WTC11 (cell line): ENCODE measurements around the gene VEZF1. TPM values are rescaled to one million over a fixed set of nuclear protein-coding genes. Genes with fewer than 3 reads are reported as not detected.
"Not testable (repeated sequence)": the region's sequence is repeated elsewhere in the genome, so short reads cannot be mapped to it uniquely, and the experiment has no call there.

Experiments
- ATAC-seq: fragments of 200-7000 bp; cut with Tn5 transposase; 2 replicates; pipeline ENCODE4 v1.10.0; 2021; ENCODE audit warnings: mild to moderate bottlenecking, moderate library complexity
- CTCF ChIA-PET: fragments of 300-600 bp; sonication (Branson Sonifier 250); formaldehyde crosslinking; loops from one replicate; lab custom pipeline; 2021; ENCODE audit warnings: antibody characterized with exemption; lab: Charles Lee
- POLR2A ChIA-PET: fragments of 350-600 bp; sonication (Branson Sonifier 250); formaldehyde crosslinking; loops from one replicate; lab custom pipeline; 2021; ENCODE audit warnings: antibody characterized with exemption; lab: Charles Lee
- DNase-seq: peaks from one replicate; pipeline ENCODE4 v3.0.0; 2021; ENCODE audit warnings: low spot score
- H3K27ac Mint-ChIP-seq: 2 replicates; pipeline ENCODE4 v1.8.0; 2021; ENCODE audit warnings: mixed read lengths
- H3K27me3 Mint-ChIP-seq: 2 replicates; pipeline ENCODE4 v1.8.0; 2021; ENCODE audit warnings: low read depth, mild to moderate bottlenecking, moderate library complexity, mixed read lengths
- H3K36me3 Mint-ChIP-seq: 2 replicates; pipeline ENCODE4 v1.8.0; 2021; ENCODE audit warnings: mixed read lengths
- H3K4me1 Mint-ChIP-seq: 2 replicates; pipeline ENCODE4 v1.8.0; 2022; ENCODE audit warnings: mixed read lengths
- H3K4me3 Mint-ChIP-seq: 2 replicates; pipeline ENCODE4 v1.8.0; 2021; ENCODE audit warnings: mild to moderate bottlenecking, moderate library complexity, mixed read lengths
- H3K9me3 Mint-ChIP-seq: 2 replicates; pipeline ENCODE4 v1.8.0; 2021; ENCODE audit warnings: mixed read lengths
- EMX1 ChIP-seq: fragments of 250-450 bp; sonication (Bioruptor Pico); IDR thresholded peaks from 2 replicates; pipeline ENCODE4 v1.8.0; 2021; ENCODE audit warnings: mild to moderate bottlenecking
- ESRRA ChIP-seq: sonication (generic); formaldehyde crosslinking; IDR thresholded peaks from 2 replicates; pipeline ENCODE4 v1.8.1; 2022; ENCODE audit warnings: mild to moderate bottlenecking, missing genetic modification reagents, borderline replicate concordance
- FOXK1 ChIP-seq: sonication (generic); formaldehyde crosslinking; IDR thresholded peaks from 2 replicates; pipeline ENCODE4 v1.8.0; 2022; ENCODE audit warnings: mild to moderate bottlenecking, moderate library complexity, missing genetic modification reagents
- GRHL2 ChIP-seq: fragments of 250-450 bp; sonication (Bioruptor Pico); IDR thresholded peaks from 2 replicates; pipeline ENCODE4 v1.8.0; 2022; ENCODE audit warnings: mild to moderate bottlenecking, moderate library complexity; ENCODE audit not compliant: insufficient replicate concordance, severe bottlenecking
- HMGXB4 ChIP-seq: sonication (generic); formaldehyde crosslinking; IDR thresholded peaks from 2 replicates; pipeline ENCODE4 v1.8.1; 2023; ENCODE audit warnings: mild to moderate bottlenecking, moderate library complexity, missing genetic modification reagents
- IRF2 ChIP-seq: sonication (generic); formaldehyde crosslinking; IDR thresholded peaks from 2 replicates; pipeline ENCODE4 v1.8.0; 2022; ENCODE audit warnings: low read depth, missing genetic modification reagents, borderline replicate concordance
- MAX ChIP-seq: sonication (generic); formaldehyde crosslinking; IDR thresholded peaks from 2 replicates; pipeline ENCODE4 v1.8.0; 2022; ENCODE audit warnings: mild to moderate bottlenecking, missing genetic modification reagents
- NR2C2 ChIP-seq: sonication (generic); formaldehyde crosslinking; IDR thresholded peaks from 2 replicates; pipeline ENCODE4 v1.8.0; 2022; ENCODE audit warnings: mild to moderate bottlenecking, missing genetic modification reagents
- SMAD3 ChIP-seq: sonication (generic); formaldehyde crosslinking; IDR thresholded peaks from 2 replicates; pipeline ENCODE4 v1.8.0; 2022; ENCODE audit warnings: missing genetic modification reagents, mild to moderate bottlenecking, borderline replicate concordance
- SMAD4 ChIP-seq: sonication (generic); formaldehyde crosslinking; IDR thresholded peaks from 2 replicates; pipeline ENCODE4 v1.8.0; 2022; ENCODE audit warnings: mild to moderate bottlenecking, missing genetic modification reagents
- TEAD4 ChIP-seq: sonication (generic); formaldehyde crosslinking; IDR thresholded peaks from 2 replicates; pipeline ENCODE4 v1.8.0; 2022; ENCODE audit warnings: mild to moderate bottlenecking, missing genetic modification reagents
- ZNF263 ChIP-seq: sonication (generic); formaldehyde crosslinking; IDR thresholded peaks from 2 replicates; pipeline ENCODE4 v1.8.1; 2022; ENCODE audit warnings: low read depth, mild to moderate bottlenecking, moderate library complexity, missing genetic modification reagents
- total RNA-seq: library from RNA; stranded (reverse); gene quantifications from 3 replicates; pipeline ENCODE4 v1.2.3, GENCODE V29; 2021
- TF ChIP-seq, protein P1 (sequence below): sonication (generic); formaldehyde crosslinking; IDR thresholded peaks from 2 replicates; pipeline ENCODE4 v1.8.0; 2023; ENCODE audit warnings: mild to moderate bottlenecking, missing genetic modification reagents
- TF ChIP-seq, protein P2 (sequence below): sonication (generic); formaldehyde crosslinking; conservative IDR thresholded peaks from 2 replicates; pipeline ENCODE4 v1.8.1; 2022; ENCODE audit warnings: mild to moderate bottlenecking, missing genetic modification reagents
- TF ChIP-seq, protein P3 (sequence below): sonication (generic); formaldehyde crosslinking; IDR thresholded peaks from 2 replicates; pipeline ENCODE4 v1.8.1; 2023; ENCODE audit warnings: mild to moderate bottlenecking, missing genetic modification reagents, moderate library complexity
- TF ChIP-seq, protein P4 (sequence below): sonication (generic); formaldehyde crosslinking; IDR thresholded peaks from 2 replicates; pipeline ENCODE4 v1.8.1; 2023; ENCODE audit warnings: mild to moderate bottlenecking, missing genetic modification reagents

VEZF1 gene
- total RNA-seq, 1 experiment from 2014 or later = 43.3 TPM

GRCh38 chr17:57962279-57963148, 25.5 kb downstream of the VEZF1 start:
- H3K4me1 Mint-ChIP-seq = peaks cover 4% of the 10 kb centered on the region
- no peak overlapping the region for H3K27ac Mint-ChIP-seq
- ATAC-seq = no peak
- DNase-seq = no peak
- H3K9me3 Mint-ChIP-seq = no peaks in the 10 kb centered on the region
- ChIA-PET CTCF (interaction anchor here (0.6 to 1.3 kb wide), 3 partner anchors 70 to 552 kb away, joined by 3 to 5 read pairs (median 4); no protein-coding TSS in a partner anchor), POLR2A (no interaction called here)
- H3K27me3 Mint-ChIP-seq = peaks cover 16% of the 10 kb centered on the region
- TF ChIP-seq ESRRA (CRISPR knock-in tag) = no peak
- TF ChIP-seq, protein P1, sequence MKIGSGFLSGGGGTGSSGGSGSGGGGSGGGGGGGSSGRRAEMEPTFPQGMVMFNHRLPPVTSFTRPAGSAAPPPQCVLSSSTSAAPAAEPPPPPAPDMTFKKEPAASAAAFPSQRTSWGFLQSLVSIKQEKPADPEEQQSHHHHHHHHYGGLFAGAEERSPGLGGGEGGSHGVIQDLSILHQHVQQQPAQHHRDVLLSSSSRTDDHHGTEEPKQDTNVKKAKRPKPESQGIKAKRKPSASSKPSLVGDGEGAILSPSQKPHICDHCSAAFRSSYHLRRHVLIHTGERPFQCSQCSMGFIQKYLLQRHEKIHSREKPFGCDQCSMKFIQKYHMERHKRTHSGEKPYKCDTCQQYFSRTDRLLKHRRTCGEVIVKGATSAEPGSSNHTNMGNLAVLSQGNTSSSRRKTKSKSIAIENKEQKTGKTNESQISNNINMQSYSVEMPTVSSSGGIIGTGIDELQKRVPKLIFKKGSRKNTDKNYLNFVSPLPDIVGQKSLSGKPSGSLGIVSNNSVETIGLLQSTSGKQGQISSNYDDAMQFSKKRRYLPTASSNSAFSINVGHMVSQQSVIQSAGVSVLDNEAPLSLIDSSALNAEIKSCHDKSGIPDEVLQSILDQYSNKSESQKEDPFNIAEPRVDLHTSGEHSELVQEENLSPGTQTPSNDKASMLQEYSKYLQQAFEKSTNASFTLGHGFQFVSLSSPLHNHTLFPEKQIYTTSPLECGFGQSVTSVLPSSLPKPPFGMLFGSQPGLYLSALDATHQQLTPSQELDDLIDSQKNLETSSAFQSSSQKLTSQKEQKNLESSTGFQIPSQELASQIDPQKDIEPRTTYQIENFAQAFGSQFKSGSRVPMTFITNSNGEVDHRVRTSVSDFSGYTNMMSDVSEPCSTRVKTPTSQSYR = no peak
- no peak for TF ChIP-seq MAX (CRISPR knock-in tag)
- no peak for TF ChIP-seq SMAD3
- no peak for TF ChIP-seq EMX1 (CRISPR knock-in tag)
- no peak for TF ChIP-seq SMAD4 (CRISPR knock-in tag)
- TF ChIP-seq HMGXB4 = no peak
- no peak for TF ChIP-seq FOXK1 (CRISPR knock-in tag)
- TF ChIP-seq, protein P2, sequence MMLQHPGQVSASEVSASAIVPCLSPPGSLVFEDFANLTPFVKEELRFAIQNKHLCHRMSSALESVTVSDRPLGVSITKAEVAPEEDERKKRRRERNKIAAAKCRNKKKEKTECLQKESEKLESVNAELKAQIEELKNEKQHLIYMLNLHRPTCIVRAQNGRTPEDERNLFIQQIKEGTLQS = no peak
- no peak for TF ChIP-seq GRHL2 (CRISPR knock-in tag)
- TF ChIP-seq, protein P3, sequence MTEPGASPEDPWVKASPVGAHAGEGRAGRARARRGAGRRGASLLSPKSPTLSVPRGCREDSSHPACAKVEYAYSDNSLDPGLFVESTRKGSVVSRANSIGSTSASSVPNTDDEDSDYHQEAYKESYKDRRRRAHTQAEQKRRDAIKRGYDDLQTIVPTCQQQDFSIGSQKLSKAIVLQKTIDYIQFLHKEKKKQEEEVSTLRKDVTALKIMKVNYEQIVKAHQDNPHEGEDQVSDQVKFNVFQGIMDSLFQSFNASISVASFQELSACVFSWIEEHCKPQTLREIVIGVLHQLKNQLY (CRISPR knock-in tag) = no peak
- TF ChIP-seq NR2C2 (CRISPR knock-in tag) = no peak
- TF ChIP-seq, protein P4, sequence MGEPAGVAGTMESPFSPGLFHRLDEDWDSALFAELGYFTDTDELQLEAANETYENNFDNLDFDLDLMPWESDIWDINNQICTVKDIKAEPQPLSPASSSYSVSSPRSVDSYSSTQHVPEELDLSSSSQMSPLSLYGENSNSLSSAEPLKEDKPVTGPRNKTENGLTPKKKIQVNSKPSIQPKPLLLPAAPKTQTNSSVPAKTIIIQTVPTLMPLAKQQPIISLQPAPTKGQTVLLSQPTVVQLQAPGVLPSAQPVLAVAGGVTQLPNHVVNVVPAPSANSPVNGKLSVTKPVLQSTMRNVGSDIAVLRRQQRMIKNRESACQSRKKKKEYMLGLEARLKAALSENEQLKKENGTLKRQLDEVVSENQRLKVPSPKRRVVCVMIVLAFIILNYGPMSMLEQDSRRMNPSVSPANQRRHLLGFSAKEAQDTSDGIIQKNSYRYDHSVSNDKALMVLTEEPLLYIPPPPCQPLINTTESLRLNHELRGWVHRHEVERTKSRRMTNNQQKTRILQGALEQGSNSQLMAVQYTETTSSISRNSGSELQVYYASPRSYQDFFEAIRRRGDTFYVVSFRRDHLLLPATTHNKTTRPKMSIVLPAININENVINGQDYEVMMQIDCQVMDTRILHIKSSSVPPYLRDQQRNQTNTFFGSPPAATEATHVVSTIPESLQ = no peak
- H3K4me3 Mint-ChIP-seq = no peak overlapping the region
- H3K36me3 Mint-ChIP-seq = no peaks in the 10 kb centered on the region

- Mint-ChIP-seq H3K4me3 (no peak overlapping the region), H3K9me3 (no peaks in the 10 kb centered on the region), H3K27me3 (peaks cover 32% of the 10 kb centered on the region), H3K36me3 (no peaks in the 10 kb centered on the region), H3K4me1 (peaks cover 20% of the 10 kb centered on the region), H3K27ac (no peak overlapping the region)
- DNase-seq = no peak
- CTCF ChIA-PET = interaction anchor here (1.0 to 1.1 kb wide), 2 partner anchors 40 to 67 kb away, joined by 3 to 4 read pairs; no protein-coding TSS in a partner anchor
- POLR2A ChIA-PET = no interaction called here
- no peak for TF ChIP-seq ZNF263 (CRISPR knock-in tag)
- TF ChIP-seq TEAD4 (CRISPR knock-in tag) = no peak
- TF ChIP-seq IRF2 (CRISPR knock-in tag) = no peak
- ATAC-seq = no peak
Observed at GRCh38 chr17:57959929-57960328, 28.1 kb downstream of the VEZF1 start.

- H3K4me3 Mint-ChIP-seq, DNase-seq, ATAC-seq, H3K27ac Mint-ChIP-seq, H3K36me3 Mint-ChIP-seq, H3K9me3 Mint-ChIP-seq: not testable (repeated sequence)
- ChIA-PET CTCF (interaction anchor here (5.8 kb wide), 1 partner anchor 99 kb away, joined by 54 read pairs; no protein-coding TSS in a partner anchor), POLR2A (interaction anchor here (0.7 kb wide), 1 partner anchor 940 kb away, joined by 4 read pairs; no protein-coding TSS in a partner anchor)
- peaks cover 41% of the 10 kb centered on the region for H3K27me3 Mint-ChIP-seq
- H3K4me1 Mint-ChIP-seq = peaks cover 28% of the 10 kb centered on the region
Observed at GRCh38 chr17:57958391-57958790, 29.7 kb downstream of the VEZF1 start.
